Right atrium auricular region (tissue), 2 donors: ENCODE results near the gene WNT9A. TPM values are rescaled to one million over a fixed set of nuclear protein-coding genes. Genes with fewer than 3 reads are reported as not detected.

Experiments used
- DNase-seq: peaks from one replicate; pipeline ENCODE4 v3.0.0-alpha.2; 2019; ENCODE audit warnings: low spot score
- H3K27ac ChIP-seq, 2 donors: fragments of 200-600 bp; sonication (generic); 1 replicate in 1 of 2; 2 replicates in 1 of 2; pipeline ENCODE4 v1.5.1; 2016 to 2019
- H3K27me3 ChIP-seq, 2 donors: fragments of 200-600 bp; sonication (generic); one replicate each; pipeline versions ENCODE4 v1.5.1 to v1.6.0; 2017 to 2019
- H3K36me3 ChIP-seq: fragments of 200-600 bp; sonication (generic); one replicate; pipeline ENCODE4 v1.5.1; 2016
- H3K4me1 ChIP-seq, 2 donors: fragments of 200-600 bp; sonication (generic); one replicate each; pipeline versions ENCODE4 v1.5.1 to v1.6.0; 2017 to 2019
- H3K4me3 ChIP-seq, 2 donors: fragments of 200-600 bp; sonication (generic); 1 replicate in 1 of 2; 2 replicates in 1 of 2; pipeline ENCODE4 v1.5.1; 2017 to 2019; ENCODE audit warnings: mild to moderate bottlenecking in 1 of 2, moderate library complexity in 1 of 2
- H3K9me3 ChIP-seq, 2 donors: fragments of 200-600 bp; sonication (generic); one replicate each; pipeline ENCODE4 v1.5.1; 2019
- CTCF ChIP-seq, 2 donors: fragments of 200-600 bp; sonication (generic); IDR thresholded peaks; one replicate each; pipeline ENCODE4 v1.5.1; 2019; ENCODE audit warnings: antibody characterized with exemption in 2 of 2
- total RNA-seq, 2 donors: library from RNA; depleted of rRNA; stranded (reverse); fragments of >200 nt; gene quantifications; one replicate each; pipeline ENCODE4 v1.1.0, GENCODE V29; 2016

Gene WNT9A
- total RNA-seq, 2 donors from 2014 or later: 0.78 to 2.2 TPM

GRCh38 chr1:227915564-227916553, 31.9 kb downstream of the WNT9A start:
- Histone ChIP-seq H3K9me3 (no peaks in the 10 kb centered on the region), H3K4me1 (no peaks in the 10 kb centered on the region), H3K27ac (no peak overlapping the region), H3K4me3 (no peak overlapping the region), H3K36me3 (no peaks in the 10 kb centered on the region), H3K27me3 (no peaks in the 10 kb centered on the region)
- no peak for TF ChIP-seq CTCF (IDR thresholded peaks at IDR 0.05)
- DNase-seq: no peak

- DNase-seq: no peak
- TF ChIP-seq CTCF (IDR thresholded peaks at IDR 0.05): no peak
Observed at GRCh38 chr1:227914801-227915563, 32.8 kb downstream of the WNT9A start.

GRCh38 chr1:227913764-227914721, 33.7 kb downstream of the WNT9A start:
- Histone ChIP-seq H3K9me3 (no peaks in the 10 kb centered on the region), H3K27me3 (no peaks in the 10 kb centered on the region), H3K36me3 (no peaks in the 10 kb centered on the region), H3K4me1 (no peaks in the 10 kb centered on the region), H3K4me3 (no peak overlapping the region), H3K27ac (no peak overlapping the region)
- TF ChIP-seq CTCF (IDR thresholded peaks at IDR 0.05): no peak
- no peak for DNase-seq

More at GRCh38 chr1:227914801-227915563, 32.8 kb downstream of the WNT9A start:
- Histone ChIP-seq H3K4me1 (no peaks in the 10 kb centered on the region), H3K9me3 (no peaks in the 10 kb centered on the region), H3K27ac (no peak overlapping the region), H3K36me3 (no peaks in the 10 kb centered on the region), H3K27me3 (no peaks in the 10 kb centered on the region), H3K4me3 (no peak overlapping the region)

- no peaks in the 10 kb centered on the region for H3K4me1 ChIP-seq
- no peak for DNase-seq
- H3K27me3 ChIP-seq: no peaks in the 10 kb centered on the region
- no peak overlapping the region for H3K27ac ChIP-seq
- no peaks in the 10 kb centered on the region for H3K9me3 ChIP-seq
- no peak overlapping the region for H3K4me3 ChIP-seq
- no peaks in the 10 kb centered on the region for H3K36me3 ChIP-seq
- TF ChIP-seq CTCF (IDR thresholded peaks at IDR 0.05): no peak
Observed at GRCh38 chr1:227913396-227913763, 34.4 kb downstream of the WNT9A start.

- TF ChIP-seq CTCF (IDR thresholded peaks at IDR 0.05): no peak
- no peak for DNase-seq
- H3K4me1 ChIP-seq: no peaks in the 10 kb centered on the region
- no peaks in the 10 kb centered on the region for H3K9me3 ChIP-seq
- H3K27ac ChIP-seq: no peak overlapping the region
- no peaks in the 10 kb centered on the region for H3K27me3 ChIP-seq
- H3K36me3 ChIP-seq: no peaks in the 10 kb centered on the region
- no peak overlapping the region for H3K4me3 ChIP-seq
Observed at GRCh38 chr1:227912866-227913265, 34.9 kb downstream of the WNT9A start.
